ENCODE measurements around the gene FOXA1. TPM values are rescaled to one million over a fixed set of nuclear protein-coding genes. Genes with fewer than 3 reads are reported as not detected.

Gene FOXA1
- total RNA-seq, 1 experiment from 2014 or later: 131 TPM

DNA sequence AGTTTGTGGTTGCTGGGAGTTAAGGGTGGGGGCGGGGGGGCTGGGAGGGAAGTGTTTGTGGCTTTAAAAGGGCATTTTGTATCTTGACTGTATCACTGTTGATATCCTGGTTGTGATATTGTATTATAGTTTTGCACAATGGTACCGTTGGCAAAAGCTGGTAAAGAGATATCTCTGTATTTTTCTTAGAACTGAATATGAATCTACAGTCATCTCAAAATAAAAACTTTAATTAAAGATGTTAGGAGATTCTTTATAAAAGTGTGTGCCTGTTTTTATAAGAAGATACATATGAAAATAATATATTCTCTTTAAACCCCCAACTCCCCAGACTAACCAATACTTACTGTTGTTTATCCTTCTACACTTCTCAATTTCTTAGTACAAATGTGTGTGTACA, 43.5 kb upstream of the FOXA1 start:
- intact Hi-C loops (cut with micrococcal nuclease; ENCODE audit: unreplicated experiment): no loop called here
- CTCF ChIA-PET: no interaction called here
- no peaks in the 10 kb centered on the region for H3K9me3 Mint-ChIP-seq (ENCODE audit: low read depth, unreplicated experiment)
- no peak overlapping the region for H3K4me3 Mint-ChIP-seq (ENCODE audit: low read depth, unreplicated experiment)
- no peak for DNase-seq
- H3K36me3 Mint-ChIP-seq (ENCODE audit: insufficient read depth, unreplicated experiment): no peaks in the 10 kb centered on the region
- H3K27me3 Mint-ChIP-seq (ENCODE audit: unreplicated experiment): no peaks in the 10 kb centered on the region
- no peaks in the 10 kb centered on the region for H3K4me1 Mint-ChIP-seq (ENCODE audit: low read depth, unreplicated experiment)
- BruUV-seq (replicated peaks): no TSS peak
- TF ChIP-seq, protein P1, sequence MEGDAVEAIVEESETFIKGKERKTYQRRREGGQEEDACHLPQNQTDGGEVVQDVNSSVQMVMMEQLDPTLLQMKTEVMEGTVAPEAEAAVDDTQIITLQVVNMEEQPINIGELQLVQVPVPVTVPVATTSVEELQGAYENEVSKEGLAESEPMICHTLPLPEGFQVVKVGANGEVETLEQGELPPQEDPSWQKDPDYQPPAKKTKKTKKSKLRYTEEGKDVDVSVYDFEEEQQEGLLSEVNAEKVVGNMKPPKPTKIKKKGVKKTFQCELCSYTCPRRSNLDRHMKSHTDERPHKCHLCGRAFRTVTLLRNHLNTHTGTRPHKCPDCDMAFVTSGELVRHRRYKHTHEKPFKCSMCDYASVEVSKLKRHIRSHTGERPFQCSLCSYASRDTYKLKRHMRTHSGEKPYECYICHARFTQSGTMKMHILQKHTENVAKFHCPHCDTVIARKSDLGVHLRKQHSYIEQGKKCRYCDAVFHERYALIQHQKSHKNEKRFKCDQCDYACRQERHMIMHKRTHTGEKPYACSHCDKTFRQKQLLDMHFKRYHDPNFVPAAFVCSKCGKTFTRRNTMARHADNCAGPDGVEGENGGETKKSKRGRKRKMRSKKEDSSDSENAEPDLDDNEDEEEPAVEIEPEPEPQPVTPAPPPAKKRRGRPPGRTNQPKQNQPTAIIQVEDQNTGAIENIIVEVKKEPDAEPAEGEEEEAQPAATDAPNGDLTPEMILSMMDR (IDR thresholded peaks at IDR 0.05; ENCODE audit: unreplicated experiment): no peak
- no peak overlapping the region for H3K27ac Mint-ChIP-seq (ENCODE audit: unreplicated experiment)

DNA sequence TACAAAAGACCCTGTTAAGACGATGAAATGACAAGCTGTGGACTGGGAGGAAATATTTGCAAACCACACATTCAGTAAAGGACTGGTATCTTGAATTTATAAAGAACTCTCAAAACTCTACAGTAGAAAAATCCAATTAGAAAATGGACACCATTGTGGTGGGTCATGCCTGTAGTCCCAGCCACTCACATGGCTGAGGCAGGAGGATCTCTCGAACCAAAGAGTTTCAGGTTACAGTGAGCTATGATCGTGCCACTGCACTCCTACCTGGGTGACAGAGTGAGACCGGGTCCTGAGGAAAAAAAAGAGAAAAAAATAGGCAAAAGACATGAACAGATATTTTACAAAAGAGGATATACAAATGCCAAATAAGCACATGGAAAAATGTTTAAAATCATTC, 42.3 kb upstream of the FOXA1 start:
- CTCF ChIA-PET: no interaction called here
- no TSS peak for BruUV-seq (replicated peaks)
- DNase-seq: no peak
- no peaks in the 10 kb centered on the region for H3K9me3 Mint-ChIP-seq (ENCODE audit: low read depth, unreplicated experiment)
- TF ChIP-seq, protein P1 (IDR thresholded peaks at IDR 0.05; ENCODE audit: unreplicated experiment): no peak
- no peak overlapping the region for H3K27ac Mint-ChIP-seq (ENCODE audit: unreplicated experiment)
- H3K36me3 Mint-ChIP-seq (ENCODE audit: insufficient read depth, unreplicated experiment): no peaks in the 10 kb centered on the region
- no peaks in the 10 kb centered on the region for H3K27me3 Mint-ChIP-seq (ENCODE audit: unreplicated experiment)
- H3K4me3 Mint-ChIP-seq (ENCODE audit: low read depth, unreplicated experiment): no peak overlapping the region
- intact Hi-C loops (cut with micrococcal nuclease; ENCODE audit: unreplicated experiment): no loop called here
- H3K4me1 Mint-ChIP-seq (ENCODE audit: low read depth, unreplicated experiment): no peaks in the 10 kb centered on the region

DNA sequence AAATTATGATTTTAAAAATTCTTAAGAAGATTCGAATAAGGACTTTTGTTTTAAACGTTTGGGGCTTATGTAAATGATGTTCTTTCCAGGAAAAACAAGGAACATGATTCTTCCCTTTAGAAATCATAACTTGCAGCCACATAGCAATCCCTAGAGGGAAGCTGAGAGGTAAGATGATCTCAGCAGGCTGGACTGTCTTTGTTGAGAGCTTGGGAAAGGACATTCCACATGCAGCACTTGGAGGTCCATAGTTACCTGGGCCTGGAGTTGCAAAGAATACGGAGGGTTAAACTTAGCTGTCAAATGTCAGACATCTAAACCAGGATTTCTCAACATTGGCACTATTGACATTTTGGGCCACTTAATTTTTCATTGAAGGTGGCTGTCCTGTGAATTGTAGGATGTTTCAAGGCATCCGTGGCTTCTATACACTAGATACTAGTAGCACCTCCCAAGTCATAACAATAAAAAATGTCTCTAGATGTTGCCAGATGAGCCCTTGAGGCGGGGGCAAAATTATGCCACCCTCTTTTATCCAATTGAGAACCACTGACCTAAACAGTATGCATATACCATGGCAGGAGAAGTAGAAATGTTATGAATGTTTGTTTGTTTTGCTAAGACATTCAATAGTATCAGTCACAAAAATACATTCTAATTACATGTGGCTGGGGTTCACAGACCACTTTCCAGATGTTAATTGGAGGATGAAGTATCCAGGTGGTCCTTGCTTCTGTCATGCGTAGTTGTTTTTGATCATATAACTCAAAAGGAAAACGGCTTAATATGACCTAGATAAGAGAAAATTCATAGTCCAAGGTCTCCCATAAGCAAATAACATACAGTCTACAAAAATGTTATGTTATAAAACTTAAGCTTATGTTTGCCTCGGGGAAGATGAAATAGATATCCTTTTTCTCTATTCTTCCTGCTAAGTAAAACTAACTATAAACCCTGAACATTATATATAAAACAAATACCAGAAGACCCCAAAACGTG, 30.8 kb upstream of the FOXA1 start:
- TF ChIP-seq, protein P1 (IDR thresholded peaks at IDR 0.05; ENCODE audit: unreplicated experiment): no peak
- Mint-ChIP-seq H3K36me3 (ENCODE audit: insufficient read depth, unreplicated experiment) (no peaks in the 10 kb centered on the region), H3K27ac (ENCODE audit: unreplicated experiment) (no peak overlapping the region), H3K4me1 (ENCODE audit: low read depth, unreplicated experiment) (no peaks in the 10 kb centered on the region), H3K9me3 (ENCODE audit: low read depth, unreplicated experiment) (peaks cover 11% of the 10 kb centered on the region), H3K4me3 (ENCODE audit: low read depth, unreplicated experiment) (no peak overlapping the region), H3K27me3 (ENCODE audit: unreplicated experiment) (no peaks in the 10 kb centered on the region)
- BruUV-seq (replicated peaks): no TSS peak
- DNase-seq: no peak
- CTCF ChIA-PET: no interaction called here
- intact Hi-C loops (cut with micrococcal nuclease; ENCODE audit: unreplicated experiment): no loop called here

GRCh38 chr14:37623971-37624370, 28.9 kb upstream of the FOXA1 start:
- Mint-ChIP-seq H3K27me3 (ENCODE audit: unreplicated experiment) (no peaks in the 10 kb centered on the region), H3K27ac (ENCODE audit: unreplicated experiment) (no peak overlapping the region), H3K36me3 (ENCODE audit: insufficient read depth, unreplicated experiment) (no peaks in the 10 kb centered on the region), H3K9me3 (ENCODE audit: low read depth, unreplicated experiment) (peaks cover 1% of the 10 kb centered on the region), H3K4me3 (ENCODE audit: low read depth, unreplicated experiment) (no peak overlapping the region), H3K4me1 (ENCODE audit: low read depth, unreplicated experiment) (peaks cover 2% of the 10 kb centered on the region)
- BruUV-seq (replicated peaks): no TSS peak
- intact Hi-C loops (cut with micrococcal nuclease; ENCODE audit: unreplicated experiment): no loop called here
- TF ChIP-seq, protein P1 (IDR thresholded peaks at IDR 0.05; ENCODE audit: unreplicated experiment): no peak
- DNase-seq: no peak
- CTCF ChIA-PET: no interaction called here

Measured in Calu3 (cell line).